GM12865 (cell line): ENCODE data around the gene STX1B.

Source experiments
- DNase-seq: peaks from one replicate; pipeline ENCODE4 v3.0.0; 2010; ENCODE audit warnings: low read depth
- H3K4me3 ChIP-seq: 2 replicates; pipeline ENCODE4 v1.5.1; 2011; ENCODE audit warnings: mild to moderate bottlenecking, low read depth, low read length, control low read depth
- CTCF ChIP-seq: IDR thresholded peaks from 2 replicates; pipeline ENCODE4 v1.5.1; 2011; ENCODE audit warnings: low read length, control low read depth, low read depth, inconsistent platforms; ENCODE audit not compliant: insufficient read depth; ENCODE audit errors: missing control alignments

Gene STX1B

GRCh38 chr16:31001507-31002249 lies 8.8 kb downstream of the STX1B start:
- no peak for TF ChIP-seq CTCF
- no peak for DNase-seq
- no peak overlapping the region for H3K4me3 ChIP-seq

GRCh38 chr16:31000671-31001382 lies 9.6 kb downstream of the STX1B start:
- TF ChIP-seq CTCF, result no peak

GRCh38 chr16:30998852-30999761 lies 11.3 kb downstream of the STX1B start:
- no peak overlapping the region for H3K4me3 ChIP-seq
- no peak for DNase-seq
- no peak for TF ChIP-seq CTCF

More at GRCh38 chr16:31000671-31001382, 9.6 kb downstream of the STX1B start:
- no peak overlapping the region for H3K4me3 ChIP-seq
- no peak for DNase-seq

- DNase-seq, result no peak
- TF ChIP-seq CTCF, result no peak
- peak overlapping the region; percentile 44 for H3K4me3 ChIP-seq
Measured at GRCh38 chr16:30997725-30998711, 12.4 kb downstream of the STX1B start.

- peak overlapping the region; percentile 88 for H3K4me3 ChIP-seq
- peak; percentile 93 for DNase-seq
- no peak for TF ChIP-seq CTCF
Measured at GRCh38 chr16:30996985-30997724, 13.3 kb downstream of the STX1B start.
